Ishikawa (cell line): Measurements from ENCODE around the gene TFR2.

Source experiments
- CEBPB ChIP-seq: IDR thresholded peaks from 2 replicates; pipeline ENCODE4 v1.6.1; 2012
- CREB1 ChIP-seq: IDR thresholded peaks from 2 replicates; pipeline ENCODE4 v1.6.1; 2012; ENCODE audit warnings: low read depth
- EGR1 ChIP-seq: IDR thresholded peaks from 2 replicates; pipeline ENCODE4 v1.6.1; 2012
- EP300 ChIP-seq: IDR thresholded peaks from 2 replicates; pipeline ENCODE4 v1.6.1; 2012; ENCODE audit warnings: borderline replicate concordance
- FOXM1 ChIP-seq: IDR thresholded peaks from 2 replicates; pipeline ENCODE4 v1.6.1; 2012; ENCODE audit warnings: low read depth, borderline replicate concordance
- MAX ChIP-seq: IDR thresholded peaks from 2 replicates; pipeline ENCODE4 v1.6.1; 2012
- NFIC ChIP-seq: IDR thresholded peaks from 2 replicates; pipeline ENCODE4 v1.6.1; 2012
- RAD21 ChIP-seq: IDR thresholded peaks from 2 replicates; pipeline ENCODE4 v1.6.1; 2012; ENCODE audit warnings: low read depth
- REST ChIP-seq: IDR thresholded peaks from 2 replicates; pipeline ENCODE4 v1.6.1; 2012; ENCODE audit warnings: low read depth, mild to moderate bottlenecking
- TAF1 ChIP-seq: IDR thresholded peaks from 2 replicates; pipeline ENCODE4 v1.6.1; 2012; ENCODE audit warnings: low read depth, mild to moderate bottlenecking
- TCF12 ChIP-seq: IDR thresholded peaks from 2 replicates; pipeline ENCODE4 v1.6.1; 2012; ENCODE audit warnings: low read depth
- TEAD4 ChIP-seq: IDR thresholded peaks from 2 replicates; pipeline ENCODE4 v1.6.1; 2012
- USF1 ChIP-seq: IDR thresholded peaks from 2 replicates; pipeline ENCODE4 v1.6.1; 2012
- YY1 ChIP-seq: IDR thresholded peaks from 2 replicates; pipeline ENCODE4 v1.6.1; 2012; ENCODE audit warnings: low read depth
- ZBTB7A ChIP-seq: IDR thresholded peaks from 2 replicates; pipeline ENCODE4 v1.6.1; 2012; ENCODE audit warnings: low read depth

The TFR2 gene

GRCh38 chr7:100662194-100662776 lies 20.9 kb upstream of the TFR2 start:
- TF ChIP-seq USF1 (peak; percentile 77), NFIC (0 out of 2 replicates have a peak, but pooled peaks have one; percentile 20)

- TF ChIP-seq TEAD4, result no peak
- no peak for TF ChIP-seq EP300
- peak; percentile 93 for TF ChIP-seq EGR1
- no peak for TF ChIP-seq TAF1
- no peak for TF ChIP-seq RAD21
- TF ChIP-seq CREB1, result no peak
- TF ChIP-seq TCF12, result no peak
- no peak for TF ChIP-seq CEBPB
- TF ChIP-seq FOXM1, result no peak
- TF ChIP-seq MAX, result no peak
- peak; percentile 97 for TF ChIP-seq REST
- TF ChIP-seq NFIC, result no peak
- no peak for TF ChIP-seq USF1
- no peak for TF ChIP-seq YY1
- TF ChIP-seq ZBTB7A, result no peak
Observed at GRCh38 chr7:100655908-100656674, 14.7 kb upstream of the TFR2 start, which contains the start of gene ACTL6B. ACTL6B (minus strand) TSS chr7:100656448; CDS start chr7:100656354, 94 bp downstream.

- TF ChIP-seq YY1 (no peak), RAD21 (no peak), CEBPB (no peak), FOXM1 (no peak), REST (no peak), NFIC (no peak), ZBTB7A (no peak), TAF1 (no peak), USF1 (no peak), TEAD4 (no peak), EGR1 (no peak), EP300 (no peak), MAX (no peak), TCF12 (no peak), CREB1 (no peak)
Observed at GRCh38 chr7:100654908-100655831, 13.8 kb upstream of the TFR2 start.

GRCh38 chr7:100649826-100650565 lies 8.6 kb upstream of the TFR2 start:
- TF ChIP-seq NFIC (no peak), CEBPB (no peak), CREB1 (no peak), RAD21 (no peak), TAF1 (no peak), REST (no peak), EGR1 (no peak), TCF12 (no peak), EP300 (no peak), TEAD4 (no peak), MAX (no peak)
